IPS DF 4.7 (cell line): ENCODE data around the gene PDE9A.

Source experiments
- DNase-seq: peaks from one replicate; pipeline ENCODE4 v3.0.0-alpha.2; 2013; ENCODE audit warnings: low spot score; ENCODE audit errors: extremely low read depth

PDE9A gene

GRCh38 chr21:42768324-42769121 is 115.1 kb downstream of the PDE9A start:
- DNase-seq, result no peak

GRCh38 chr21:42769183-42769819 is 115.9 kb downstream of the PDE9A start:
- DNase-seq, result no peak

GRCh38 chr21:42769820-42770716 is 116.6 kb downstream of the PDE9A start:
- no peak for DNase-seq

GRCh38 chr21:42770717-42771502 is 117.5 kb downstream of the PDE9A start:
- DNase-seq, result no peak

GRCh38 chr21:42771503-42771805 is 118.0 kb downstream of the PDE9A start:
- no peak for DNase-seq

- no peak for DNase-seq
Observed at GRCh38 chr21:42775123-42775522, 121.7 kb downstream of the PDE9A start.

GRCh38 chr21:42775891-42776290 is 122.5 kb downstream of the PDE9A start:
- no peak for DNase-seq

- DNase-seq, result no peak
Observed at GRCh38 chr21:42777064-42777756, 123.8 kb downstream of the PDE9A start.

- DNase-seq, result no peak
Observed at GRCh38 chr21:42777757-42778344, 124.4 kb downstream of the PDE9A start.

GRCh38 chr21:42779431-42779861 is 126.0 kb downstream of the PDE9A start:
- no peak for DNase-seq

GRCh38 chr21:42780617-42781016 is 127.2 kb downstream of the PDE9A start:
- no peak for DNase-seq

- no peak for DNase-seq
Observed at GRCh38 chr21:42781150-42781970, 127.9 kb downstream of the PDE9A start.

- DNase-seq, result no peak
Observed at GRCh38 chr21:42781971-42782722, 128.7 kb downstream of the PDE9A start.

- DNase-seq, result no peak
Observed at GRCh38 chr21:42782723-42783242, 129.4 kb downstream of the PDE9A start.

- DNase-seq, result no peak
Observed at GRCh38 chr21:42784276-42784675, 130.9 kb downstream of the PDE9A start.

- no peak for DNase-seq
Observed at GRCh38 chr21:42784896-42785451, 131.6 kb downstream of the PDE9A start.

- no peak for DNase-seq
Observed at GRCh38 chr21:42785666-42786427, 132.4 kb downstream of the PDE9A start.
